Uterus (tissue), 2 donors: ENCODE measurements around the gene PDE4D.

ENCODE experiments used
- POLR2A ChIP-seq, 2 donors: fragments of 450-650 bp; IDR thresholded peaks; one replicate each; pipeline ENCODE4 v1.6.1; 2016; ENCODE audit warnings: antibody characterized with exemption in 2 of 2, mild to moderate bottlenecking in 1 of 2, moderate library complexity in 1 of 2
- TF ChIP-seq, protein P1 (sequence below), 4 experiments: fragments of 200-600 bp in 2 of 4; fragments of 450-650 bp in 2 of 4; sonication (generic) in 2 of 4; IDR thresholded peaks; one replicate each; pipeline ENCODE4 v1.5.1; 2016 to 2019; ENCODE audit warnings: antibody characterized with exemption in 4 of 4, mild to moderate bottlenecking in 2 of 4, moderate library complexity in 1 of 4

GRCh38 chr5:59109383-59109782, 784.1 kb downstream of the PDE4D start:
- TF ChIP-seq, protein P1, sequence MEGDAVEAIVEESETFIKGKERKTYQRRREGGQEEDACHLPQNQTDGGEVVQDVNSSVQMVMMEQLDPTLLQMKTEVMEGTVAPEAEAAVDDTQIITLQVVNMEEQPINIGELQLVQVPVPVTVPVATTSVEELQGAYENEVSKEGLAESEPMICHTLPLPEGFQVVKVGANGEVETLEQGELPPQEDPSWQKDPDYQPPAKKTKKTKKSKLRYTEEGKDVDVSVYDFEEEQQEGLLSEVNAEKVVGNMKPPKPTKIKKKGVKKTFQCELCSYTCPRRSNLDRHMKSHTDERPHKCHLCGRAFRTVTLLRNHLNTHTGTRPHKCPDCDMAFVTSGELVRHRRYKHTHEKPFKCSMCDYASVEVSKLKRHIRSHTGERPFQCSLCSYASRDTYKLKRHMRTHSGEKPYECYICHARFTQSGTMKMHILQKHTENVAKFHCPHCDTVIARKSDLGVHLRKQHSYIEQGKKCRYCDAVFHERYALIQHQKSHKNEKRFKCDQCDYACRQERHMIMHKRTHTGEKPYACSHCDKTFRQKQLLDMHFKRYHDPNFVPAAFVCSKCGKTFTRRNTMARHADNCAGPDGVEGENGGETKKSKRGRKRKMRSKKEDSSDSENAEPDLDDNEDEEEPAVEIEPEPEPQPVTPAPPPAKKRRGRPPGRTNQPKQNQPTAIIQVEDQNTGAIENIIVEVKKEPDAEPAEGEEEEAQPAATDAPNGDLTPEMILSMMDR (IDR thresholded peaks at IDR 0.05) = no peak
- no peak for TF ChIP-seq POLR2A (IDR thresholded peaks at IDR 0.05)
